GM23338 (cell line): Measurements from ENCODE around the gene MLLT6. TPM values are rescaled to one million over a fixed set of nuclear protein-coding genes. Genes with fewer than 3 reads are reported as not detected.

Experiments used
- ATAC-seq: fragments of 200-7000 bp; cut with Tn5 transposase; 3 replicates; pipeline ENCODE4 v1.9.1; 2020
- DNase-seq: peaks from one replicate; pipeline ENCODE4 v3.0.0-alpha.2; 2015; ENCODE audit warnings: low spot score
- H2AFZ ChIP-seq: fragments of 200-600 bp; sonication (generic); 2 replicates; pipeline ENCODE4 v1.8.0; 2016; ENCODE audit warnings: antibody characterized with exemption, mild to moderate bottlenecking, moderate library complexity
- H3F3A ChIP-seq: fragments of 200-600 bp; sonication (generic); replicated peaks from 2 replicates; pipeline ENCODE4 v1.8.0; 2017; ENCODE audit warnings: antibody characterized with exemption, mixed run types, low read depth
- H3K27ac ChIP-seq: fragments of 200-600 bp; sonication (generic); 2 replicates; pipeline ENCODE4 v1.6.1; 2016; ENCODE audit warnings: low read depth
- H3K27me3 ChIP-seq: fragments of 200-600 bp; sonication (generic); 2 replicates; pipeline ENCODE4 v1.8.0; 2016; ENCODE audit warnings: mild to moderate bottlenecking, mixed run types, moderate library complexity; ENCODE audit not compliant: insufficient read depth
- H3K36me3 ChIP-seq: fragments of 200-600 bp; sonication (generic); 2 replicates; pipeline ENCODE4 v1.8.0; 2016; ENCODE audit warnings: mild to moderate bottlenecking; ENCODE audit not compliant: insufficient read depth
- H3K4me1 ChIP-seq: fragments of 200-600 bp; sonication (generic); 2 replicates; pipeline ENCODE4 v1.8.0; 2016; ENCODE audit warnings: mild to moderate bottlenecking, moderate library complexity; ENCODE audit not compliant: insufficient read depth
- H3K4me2 ChIP-seq: fragments of 200-600 bp; sonication (generic); 2 replicates; pipeline ENCODE4 v1.7.1; 2017; ENCODE audit warnings: mixed run types
- H3K4me3 ChIP-seq: fragments of 200-600 bp; sonication (generic); 2 replicates; pipeline ENCODE4 v1.6.1; 2016; ENCODE audit warnings: mixed run types
- H3K79me2 ChIP-seq: fragments of 200-600 bp; sonication (generic); replicated peaks from 2 replicates; pipeline ENCODE4 v1.8.0; 2017; ENCODE audit warnings: mild to moderate bottlenecking; ENCODE audit not compliant: insufficient read depth
- H3K9me2 ChIP-seq: fragments of 200-600 bp; sonication (generic); 2 replicates; pipeline ENCODE4 v1.8.0; 2017; ENCODE audit not compliant: insufficient read depth
- H4K20me1 ChIP-seq: fragments of 200-600 bp; sonication (generic); replicated peaks from 2 replicates; pipeline ENCODE4 v1.8.0; 2017; ENCODE audit warnings: mild to moderate bottlenecking; ENCODE audit not compliant: insufficient read depth
- H3K27ac Mint-ChIP-seq: 2 replicates; pipeline ENCODE4 v1.8.0; 2020; ENCODE audit warnings: inconsistent platforms, mild to moderate bottlenecking, moderate library complexity, mixed read lengths
- H3K27me3 Mint-ChIP-seq: 3 replicates; pipeline ENCODE4 v1.8.0; 2022; ENCODE audit warnings: low read depth, mild to moderate bottlenecking, moderate library complexity, mixed read lengths, inconsistent platforms; ENCODE audit not compliant: insufficient read depth, poor library complexity
- H3K36me3 Mint-ChIP-seq: 3 replicates; pipeline ENCODE4 v1.8.0; 2021; ENCODE audit warnings: low read depth, mild to moderate bottlenecking, inconsistent platforms, moderate library complexity, mixed read lengths
- H3K4me1 Mint-ChIP-seq: 3 replicates; pipeline ENCODE4 v1.8.0; 2020; ENCODE audit warnings: mild to moderate bottlenecking, inconsistent platforms, mixed read lengths
- H3K4me3 Mint-ChIP-seq: 3 replicates; pipeline ENCODE4 v1.8.0; 2021; ENCODE audit warnings: moderate library complexity, mild to moderate bottlenecking, inconsistent platforms, mixed read lengths
- H3K9me3 Mint-ChIP-seq: 3 replicates; pipeline ENCODE4 v1.8.0; 2020; ENCODE audit warnings: moderate library complexity, mild to moderate bottlenecking, inconsistent platforms, mixed read lengths
- CREB1 ChIP-seq: fragments of 250-450 bp; sonication (Bioruptor Pico); IDR thresholded peaks from 2 replicates; pipeline ENCODE4 v1.5.0; 2020; ENCODE audit warnings: low read depth, mild to moderate bottlenecking, moderate library complexity
- EZH2 ChIP-seq: fragments of 200-600 bp; sonication (generic); IDR thresholded peaks from one replicate; pipeline ENCODE4 v1.8.0; 2017; ENCODE audit warnings: antibody characterized with exemption, mild to moderate bottlenecking, low read depth; ENCODE audit not compliant: unreplicated experiment
- JUNB ChIP-seq: IDR thresholded peaks from one replicate; pipeline ENCODE4 v1.6.1; 2016; ENCODE audit warnings: antibody characterized with exemption; ENCODE audit not compliant: unreplicated experiment
- NANOG ChIP-seq: IDR thresholded peaks from 2 replicates; pipeline ENCODE4 v1.6.1; 2016; ENCODE audit warnings: antibody characterized with exemption, borderline replicate concordance
- POLR2AphosphoS5 ChIP-seq: IDR thresholded peaks from 2 replicates; pipeline ENCODE4 v1.6.1; 2016; ENCODE audit warnings: antibody characterized with exemption, low read depth
- REST ChIP-seq: IDR thresholded peaks from one replicate; pipeline ENCODE4 v1.6.1; 2018; ENCODE audit warnings: antibody characterized with exemption; ENCODE audit not compliant: unreplicated experiment
- STAT1 ChIP-seq: IDR thresholded peaks from one replicate; pipeline ENCODE4 v1.6.1; 2016; ENCODE audit warnings: antibody characterized with exemption; ENCODE audit not compliant: unreplicated experiment
- ZNF114 ChIP-seq: fragments of 250-450 bp; sonication (Bioruptor Pico); IDR thresholded peaks from 2 replicates; pipeline ENCODE4 v1.5.0; 2020; ENCODE audit warnings: mild to moderate bottlenecking, moderate library complexity
- ZNF331 ChIP-seq: fragments of 250-450 bp; sonication (Bioruptor Pico); IDR thresholded peaks from 2 replicates; pipeline ENCODE4 v1.5.0; 2020; ENCODE audit warnings: low read depth, mild to moderate bottlenecking, moderate library complexity
- ZNF462 ChIP-seq: fragments of 250-450 bp; sonication (Bioruptor Pico); IDR thresholded peaks from 2 replicates; pipeline ENCODE4 v1.5.0; 2020; ENCODE audit warnings: mild to moderate bottlenecking, moderate library complexity
- polyA plus RNA-seq: library from polyadenylated mRNA; unstranded; fragments of >200 nt; fragmentation: Nextera tagmentation; extraction: Ambion mirVana; gene quantifications from 2 replicates; pipeline ENCODE4 v1.2.1, GENCODE V29; 2016
- total RNA-seq: library from RNA; depleted of rRNA; stranded (reverse); fragments of >200 nt; shearing (Covaris generic); gene quantifications from 2 replicates; pipeline ENCODE4 v1.2.3, GENCODE V29; 2014

The MLLT6 gene
- total and polyA plus RNA-seq, 2 experiments from 2014 or later, result 2.6 to 2.8 TPM

GRCh38 chr17:38719943-38720641 is 15.0 kb downstream of the MLLT6 start:
- TF ChIP-seq POLR2AphosphoS5, result 0 out of 2 replicates have a peak, but pooled peaks have one; percentile 37
- TF ChIP-seq STAT1, result no peak
- H3K4me1 Mint-ChIP-seq, result peaks cover 50% of the 10 kb centered on the region
- no peaks in the 10 kb centered on the region for H4K20me1 ChIP-seq
- H3F3A ChIP-seq, result peaks cover 9% of the 10 kb centered on the region
- H3K79me2 ChIP-seq, result no peaks in the 10 kb centered on the region
- DNase-seq (peak; percentile 98), ATAC-seq (peak; percentile 79)
- H3K27ac ChIP-seq, result no peak overlapping the region
- H3K36me3 ChIP-seq, result no peaks in the 10 kb centered on the region
- H3K36me3 Mint-ChIP-seq, result peaks cover 7% of the 10 kb centered on the region; the same call in 1 of the 3 replicates
- peak overlapping the region; percentile 43 for H3K4me3 ChIP-seq
- no peaks in the 10 kb centered on the region for H3K9me2 ChIP-seq
- peak overlapping the region; percentile 57 for H3K4me3 Mint-ChIP-seq
- H3K4me1 ChIP-seq, result peaks cover 8% of the 10 kb centered on the region; the same call in 1 of the 2 replicates
- peak overlapping the region; percentile 71 for H3K4me2 ChIP-seq
- no peak overlapping the region for H3K27ac Mint-ChIP-seq
- peak overlapping the region; percentile 94 for H2AFZ ChIP-seq
- H3K27me3 ChIP-seq, result peaks cover 31% of the 10 kb centered on the region
- peaks cover 29% of the 10 kb centered on the region for H3K27me3 Mint-ChIP-seq
- no peaks in the 10 kb centered on the region; the same call in 2 of the 3 replicates for H3K9me3 Mint-ChIP-seq

DNA sequence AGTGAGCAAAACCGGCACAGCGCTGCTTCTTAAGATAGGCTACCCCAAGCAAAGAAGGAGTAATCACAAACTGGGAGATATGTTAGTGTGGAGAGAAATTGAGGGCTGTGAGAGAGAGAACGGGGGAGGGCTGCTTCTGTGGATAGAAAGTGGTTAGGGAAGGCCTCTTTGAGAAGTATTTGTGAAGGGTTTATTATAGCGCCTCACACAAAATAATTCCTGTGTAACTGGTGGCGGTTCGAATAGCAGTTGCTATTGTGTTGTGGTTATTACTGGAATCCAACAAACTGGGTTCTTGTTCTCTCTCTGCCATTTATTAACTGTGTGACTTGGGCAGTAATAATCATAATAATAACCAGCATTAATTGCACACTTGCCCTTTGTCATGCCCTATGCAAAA is 15.9 kb downstream of the MLLT6 start:
- peaks cover 43% of the 10 kb centered on the region for H3K4me1 Mint-ChIP-seq
- no peaks in the 10 kb centered on the region for H4K20me1 ChIP-seq
- H3K4me3 Mint-ChIP-seq, result no peak overlapping the region; the same call in 2 of the 3 replicates
- peaks cover 31% of the 10 kb centered on the region for H3K27me3 ChIP-seq
- no peaks in the 10 kb centered on the region for H3K79me2 ChIP-seq
- no peaks in the 10 kb centered on the region for H3K9me2 ChIP-seq
- peaks cover 7% of the 10 kb centered on the region; the same call in 1 of the 2 replicates for H3K4me1 ChIP-seq
- H3K27ac ChIP-seq, result no peak overlapping the region
- H3K9me3 Mint-ChIP-seq, result no peaks in the 10 kb centered on the region; the same call in 2 of the 3 replicates
- H3K27ac Mint-ChIP-seq, result no peak overlapping the region
- peak overlapping the region; percentile 71 for H3K4me2 ChIP-seq
- H3K4me3 ChIP-seq, result peak overlapping the region; percentile 43
- H3K36me3 ChIP-seq, result no peaks in the 10 kb centered on the region
- H2AFZ ChIP-seq, result no peak overlapping the region
- no peak for ATAC-seq
- peaks cover 9% of the 10 kb centered on the region for H3F3A ChIP-seq
- H3K27me3 Mint-ChIP-seq, result peaks cover 25% of the 10 kb centered on the region
- peaks cover 7% of the 10 kb centered on the region; the same call in 1 of the 3 replicates for H3K36me3 Mint-ChIP-seq
- DNase-seq, result no peak
- TF ChIP-seq ZNF331 (no peak), NANOG (no peak), CREB1 (CRISPR knock-in tag) (no peak), JUNB (no peak), EZH2 (no peak), POLR2AphosphoS5 (no peak), ZNF114 (CRISPR knock-in tag) (no peak), ZNF462 (CRISPR knock-in tag) (no peak), REST (no peak), STAT1 (no peak)
